Thyroid gland (tissue), 4 donors: ENCODE results near the gene IFI27. TPM values are rescaled to one million over a fixed set of nuclear protein-coding genes. Genes with fewer than 3 reads are reported as not detected.

ENCODE experiments used
- DNase-seq, 2 donors: peaks; one replicate each; pipeline ENCODE4 v3.0.0-alpha.2; 2019
- H3K27ac ChIP-seq, 3 donors: fragments of 200-600 bp; sonication (generic); 1 replicate in 2 of 3; 2 replicates in 1 of 3; pipeline ENCODE4 v1.5.1; 2016 to 2019; ENCODE audit warnings: mild to moderate bottlenecking in 1 of 3, moderate library complexity in 1 of 3
- H3K27me3 ChIP-seq: fragments of 200-600 bp; sonication (generic); one replicate; pipeline ENCODE4 v1.5.1; 2019
- H3K36me3 ChIP-seq, 2 donors: fragments of 200-600 bp; sonication (generic); one replicate each; pipeline ENCODE4 v1.5.1; 2016 to 2019
- H3K4me1 ChIP-seq, 2 donors: fragments of 200-600 bp; sonication (generic); one replicate each; pipeline ENCODE4 v1.5.1; 2017 to 2019
- H3K4me3 ChIP-seq, 3 donors: fragments of 200-600 bp; sonication (generic); replicated peaks in 1 of 3; 1 replicate in 2 of 3; 2 replicates in 1 of 3; pipeline ENCODE4 v1.5.1; 2016; ENCODE audit warnings: mild to moderate bottlenecking in 1 of 3
- H3K9me3 ChIP-seq: fragments of 200-600 bp; sonication (generic); one replicate; pipeline ENCODE4 v1.5.1; 2017
- POLR2A ChIP-seq, 2 donors: fragments of 450-650 bp; IDR thresholded peaks; one replicate each; pipeline ENCODE4 v1.6.1; 2017; ENCODE audit warnings: antibody characterized with exemption in 2 of 2, mild to moderate bottlenecking in 2 of 2, moderate library complexity in 1 of 2
- WGBS, 2 donors: methylation state at CpG; one replicate each; pipeline ENCODE4 v1.1.5; 2017; 5-methylcytosine and 5-hydroxymethylcytosine counted together
- intact Hi-C: fragments of 100-400 bp; cut with DNase I; formaldehyde crosslinking; loops from one replicate; pipeline ENCODE4 v1.15.1; 2023
- total RNA-seq, 4 donors: library from RNA; depleted of rRNA; stranded (reverse); fragments of >200 nt; gene quantifications; one replicate each; pipeline ENCODE4 v1.2.3, GENCODE V29; 2016
- TF ChIP-seq, protein P1 (sequence below), 6 experiments: fragments of 200-600 bp in 3 of 6; fragments of 450-650 bp in 3 of 6; sonication (generic) in 3 of 6; IDR thresholded peaks; one replicate each; pipeline ENCODE4 v1.5.1; 2016 to 2019; ENCODE audit warnings: antibody characterized with exemption in 6 of 6, mild to moderate bottlenecking in 2 of 6, inconsistent platforms in 1 of 6, moderate library complexity in 1 of 6

IFI27 gene
- total RNA-seq, 4 donors from 2014 or later: 40.8 to 111 (median 81.3) TPM

- no peaks in the 10 kb centered on the region for H3K9me3 ChIP-seq
- H3K4me3 ChIP-seq: no peak overlapping the region
- no peaks in the 10 kb centered on the region for H3K4me1 ChIP-seq
- H3K36me3 ChIP-seq: no peaks in the 10 kb centered on the region
- no peak overlapping the region for H3K27ac ChIP-seq
- TF ChIP-seq, protein P1, sequence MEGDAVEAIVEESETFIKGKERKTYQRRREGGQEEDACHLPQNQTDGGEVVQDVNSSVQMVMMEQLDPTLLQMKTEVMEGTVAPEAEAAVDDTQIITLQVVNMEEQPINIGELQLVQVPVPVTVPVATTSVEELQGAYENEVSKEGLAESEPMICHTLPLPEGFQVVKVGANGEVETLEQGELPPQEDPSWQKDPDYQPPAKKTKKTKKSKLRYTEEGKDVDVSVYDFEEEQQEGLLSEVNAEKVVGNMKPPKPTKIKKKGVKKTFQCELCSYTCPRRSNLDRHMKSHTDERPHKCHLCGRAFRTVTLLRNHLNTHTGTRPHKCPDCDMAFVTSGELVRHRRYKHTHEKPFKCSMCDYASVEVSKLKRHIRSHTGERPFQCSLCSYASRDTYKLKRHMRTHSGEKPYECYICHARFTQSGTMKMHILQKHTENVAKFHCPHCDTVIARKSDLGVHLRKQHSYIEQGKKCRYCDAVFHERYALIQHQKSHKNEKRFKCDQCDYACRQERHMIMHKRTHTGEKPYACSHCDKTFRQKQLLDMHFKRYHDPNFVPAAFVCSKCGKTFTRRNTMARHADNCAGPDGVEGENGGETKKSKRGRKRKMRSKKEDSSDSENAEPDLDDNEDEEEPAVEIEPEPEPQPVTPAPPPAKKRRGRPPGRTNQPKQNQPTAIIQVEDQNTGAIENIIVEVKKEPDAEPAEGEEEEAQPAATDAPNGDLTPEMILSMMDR (IDR thresholded peaks at IDR 0.05): peak in 1 of 6 experiments; percentile 18
- TF ChIP-seq POLR2A (IDR thresholded peaks at IDR 0.05): no peak
- DNase-seq: no peak
- intact Hi-C loops: no loop called here
- no peaks in the 10 kb centered on the region for H3K27me3 ChIP-seq
- 68 to 81% methylated on average over 3 of the region's 3 CpGs for WGBS, 2 donors
Measured at GRCh38 chr14:94143239-94143638, 32.7 kb downstream of the IFI27 start.

DNA sequence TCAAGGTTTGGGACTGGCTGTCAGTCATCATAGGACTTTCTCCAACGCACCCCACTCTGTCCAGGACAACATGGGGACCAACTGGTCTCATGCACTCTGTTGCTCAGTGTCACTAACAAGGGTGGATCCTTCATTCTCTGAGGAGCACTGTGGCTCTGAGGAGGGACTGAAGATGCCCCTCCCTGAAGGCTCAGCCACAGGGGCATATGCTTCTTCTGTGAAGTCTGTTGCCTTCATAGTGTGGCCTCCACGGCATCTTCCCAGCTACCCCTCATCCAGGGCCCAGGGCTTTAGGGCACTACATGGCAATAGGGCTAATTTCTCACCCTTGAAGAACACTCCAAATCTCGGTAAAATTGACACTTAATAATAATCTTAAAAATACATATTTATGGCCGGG, 33.2 kb downstream of the IFI27 start:
- WGBS, 2 donors: 83 to 84% methylated on average over 4 of the region's 4 CpGs
- TF ChIP-seq POLR2A (IDR thresholded peaks at IDR 0.05): no peak
- TF ChIP-seq, protein P1 (IDR thresholded peaks at IDR 0.05): no peak
- intact Hi-C loops: no loop called here
- no peaks in the 10 kb centered on the region for H3K27me3 ChIP-seq
- H3K4me1 ChIP-seq: no peaks in the 10 kb centered on the region
- DNase-seq: no peak
- no peaks in the 10 kb centered on the region for H3K9me3 ChIP-seq
- H3K27ac ChIP-seq: no peak overlapping the region
- no peak overlapping the region for H3K4me3 ChIP-seq
- no peaks in the 10 kb centered on the region for H3K36me3 ChIP-seq

DNA sequence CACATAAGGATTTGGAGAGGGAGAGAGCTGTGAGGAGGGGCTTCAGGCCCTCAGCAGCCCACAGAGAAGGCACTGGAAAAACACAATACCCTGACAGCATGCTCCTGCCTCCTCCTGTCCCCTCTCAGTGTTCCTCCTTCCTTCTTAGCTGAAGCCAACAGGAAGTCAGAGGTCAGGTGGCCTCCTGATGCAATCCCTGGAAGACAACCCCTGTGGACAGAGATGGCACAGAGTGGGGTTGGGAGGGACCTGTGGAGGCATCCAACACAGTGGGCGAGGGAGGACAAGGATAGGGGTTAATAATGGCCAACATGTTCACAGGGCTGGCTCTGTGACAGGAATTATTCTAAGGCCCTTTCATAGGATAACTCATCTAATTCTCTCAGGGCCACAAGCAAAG, 34.2 kb downstream of the IFI27 start:
- Histone ChIP-seq H3K27ac (no peak overlapping the region), H3K9me3 (no peaks in the 10 kb centered on the region), H3K36me3 (no peaks in the 10 kb centered on the region), H3K4me1 (no peaks in the 10 kb centered on the region), H3K4me3 (no peak overlapping the region), H3K27me3 (no peaks in the 10 kb centered on the region)
- 79 to 90% methylated on average over 1 of the region's 1 CpG for WGBS, 2 donors
- DNase-seq: no peak
- no peak for TF ChIP-seq POLR2A (IDR thresholded peaks at IDR 0.05)
- TF ChIP-seq, protein P1 (IDR thresholded peaks at IDR 0.05): no peak
- intact Hi-C loops: no loop called here

DNA sequence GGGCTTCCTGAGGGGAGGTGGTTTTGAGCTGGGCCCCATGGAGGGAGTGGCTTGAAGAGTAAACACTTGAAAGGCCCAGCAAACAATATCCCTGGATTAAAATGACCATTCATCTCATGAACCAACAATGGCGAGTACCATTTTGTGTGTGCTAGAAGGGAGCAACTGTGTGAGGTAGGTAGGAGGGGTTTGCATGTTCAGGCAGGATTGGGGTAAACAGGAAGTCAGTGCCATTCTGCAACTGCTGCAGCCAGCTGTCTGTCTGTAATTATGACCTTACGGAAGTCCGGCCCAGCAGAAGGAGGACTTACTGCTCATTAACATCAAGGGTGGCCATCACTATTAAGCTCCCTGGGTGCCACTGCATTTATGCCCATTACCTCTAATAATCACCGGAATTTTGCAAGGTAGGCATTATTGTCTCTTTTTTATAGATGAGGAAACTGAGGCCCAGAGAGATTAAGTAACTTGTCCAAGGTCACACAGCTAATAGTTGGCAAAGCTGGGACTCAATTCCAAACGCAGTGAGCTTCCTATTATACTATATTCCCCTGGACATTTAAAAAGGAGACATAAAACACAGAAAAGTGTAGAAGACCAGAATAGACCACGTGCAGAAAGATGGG, 35.5 kb downstream of the IFI27 start:
- TF ChIP-seq POLR2A (IDR thresholded peaks at IDR 0.05): no peak
- TF ChIP-seq, protein P1 (IDR thresholded peaks at IDR 0.05): no peak
- H3K4me3 ChIP-seq: no peak overlapping the region
- intact Hi-C loops: no loop called here
- H3K36me3 ChIP-seq: no peaks in the 10 kb centered on the region
- H3K4me1 ChIP-seq: no peaks in the 10 kb centered on the region
- DNase-seq: no peak
- WGBS, 2 donors: 73 to 85% methylated on average over 6 of the region's 6 CpGs
- no peaks in the 10 kb centered on the region for H3K9me3 ChIP-seq
- no peak overlapping the region for H3K27ac ChIP-seq
- H3K27me3 ChIP-seq: no peaks in the 10 kb centered on the region

DNA sequence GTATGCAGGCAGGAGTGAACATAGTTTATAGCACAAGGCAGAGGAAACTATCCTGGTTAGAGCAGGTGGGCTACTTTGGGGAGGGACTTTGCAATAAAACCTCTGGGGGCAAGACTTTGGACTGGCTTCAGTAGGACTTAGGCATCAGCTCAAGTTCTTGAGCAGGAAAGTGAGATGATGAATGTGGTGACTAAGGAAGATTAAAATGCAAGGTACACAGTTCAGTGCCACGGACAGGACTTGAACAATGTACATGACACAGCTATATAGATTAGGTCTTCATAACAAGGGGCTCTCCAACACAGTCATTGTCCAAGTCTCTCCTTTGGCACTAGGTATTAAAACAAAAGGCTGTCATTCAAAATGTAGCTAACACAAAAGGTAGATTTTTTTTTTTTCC, 42.1 kb downstream of the IFI27 start:
- intact Hi-C loops: no loop called here
- no peak overlapping the region for H3K27ac ChIP-seq
- DNase-seq: no peak
- no peaks in the 10 kb centered on the region for H3K4me1 ChIP-seq
- no peaks in the 10 kb centered on the region for H3K27me3 ChIP-seq
- no peaks in the 10 kb centered on the region for H3K36me3 ChIP-seq
- H3K4me3 ChIP-seq: no peak overlapping the region
- no peaks in the 10 kb centered on the region for H3K9me3 ChIP-seq
- WGBS, 2 donors: 86 to 93% methylated on average over 1 of the region's 1 CpG
- no peak for TF ChIP-seq POLR2A (IDR thresholded peaks at IDR 0.05)
- TF ChIP-seq, protein P1 (IDR thresholded peaks at IDR 0.05): no peak
